Suprapubic skin (tissue), 4 donors: Measurements from ENCODE around the gene NEDD1. TPM values are rescaled to one million over a fixed set of nuclear protein-coding genes. Genes with fewer than 3 reads are reported as not detected.

Source experiments
- DNase-seq, 2 donors: peaks; one replicate each; pipeline ENCODE4 v3.0.0-alpha.2; 2019; ENCODE audit warnings: low spot score in 2 of 2
- H3K27ac ChIP-seq: fragments of 200-600 bp; sonication (generic); one replicate; pipeline ENCODE4 v1.5.1; 2019
- H3K27me3 ChIP-seq: fragments of 200-600 bp; sonication (generic); one replicate; pipeline ENCODE4 v1.5.1; 2019
- H3K36me3 ChIP-seq: fragments of 200-600 bp; sonication (generic); one replicate; pipeline ENCODE4 v1.5.1; 2019
- H3K4me1 ChIP-seq: fragments of 200-600 bp; sonication (generic); one replicate; pipeline ENCODE4 v1.5.1; 2019
- H3K4me3 ChIP-seq: fragments of 200-600 bp; sonication (generic); one replicate; pipeline ENCODE4 v1.5.1; 2019; ENCODE audit warnings: mild to moderate bottlenecking
- H3K9me3 ChIP-seq: fragments of 200-600 bp; sonication (generic); one replicate; pipeline ENCODE4 v1.5.1; 2019
- EP300 ChIP-seq: sonication (generic); formaldehyde crosslinking; IDR thresholded peaks from one replicate; pipeline ENCODE4 v1.6.1; 2017; ENCODE audit warnings: antibody characterized with exemption
- POLR2A ChIP-seq, 2 donors: fragments of 450-650 bp; IDR thresholded peaks; one replicate each; pipeline ENCODE4 v1.6.1; 2017; ENCODE audit warnings: antibody characterized with exemption in 2 of 2, mild to moderate bottlenecking in 2 of 2, moderate library complexity in 2 of 2
- POLR2AphosphoS5 ChIP-seq, 3 donors: sonication (generic); formaldehyde crosslinking; IDR thresholded peaks; one replicate each; pipeline ENCODE4 v1.6.1; 2017; ENCODE audit warnings: antibody characterized with exemption in 3 of 3
- WGBS: methylation state at CpG from one replicate; pipeline ENCODE4 v1.1.5; 2018; 5-methylcytosine and 5-hydroxymethylcytosine counted together
- total RNA-seq, 4 donors: library from RNA; depleted of rRNA; stranded (reverse); fragments of >200 nt; gene quantifications; one replicate each; pipeline ENCODE4 v1.1.0, GENCODE V29; 2016
- TF ChIP-seq, protein P1 (sequence below), 2 donors: fragments of 200-600 bp in 1 of 2; fragments of 450-650 bp in 1 of 2; sonication (generic) in 1 of 2; IDR thresholded peaks; one replicate each; pipeline ENCODE4 v1.5.1; 2016 to 2019; ENCODE audit warnings: antibody characterized with exemption in 2 of 2, mild to moderate bottlenecking in 1 of 2, moderate library complexity in 1 of 2

Gene NEDD1
- total RNA-seq, 4 donors from 2014 or later, result 11.8 to 16.3 (median 14.5) TPM

DNA sequence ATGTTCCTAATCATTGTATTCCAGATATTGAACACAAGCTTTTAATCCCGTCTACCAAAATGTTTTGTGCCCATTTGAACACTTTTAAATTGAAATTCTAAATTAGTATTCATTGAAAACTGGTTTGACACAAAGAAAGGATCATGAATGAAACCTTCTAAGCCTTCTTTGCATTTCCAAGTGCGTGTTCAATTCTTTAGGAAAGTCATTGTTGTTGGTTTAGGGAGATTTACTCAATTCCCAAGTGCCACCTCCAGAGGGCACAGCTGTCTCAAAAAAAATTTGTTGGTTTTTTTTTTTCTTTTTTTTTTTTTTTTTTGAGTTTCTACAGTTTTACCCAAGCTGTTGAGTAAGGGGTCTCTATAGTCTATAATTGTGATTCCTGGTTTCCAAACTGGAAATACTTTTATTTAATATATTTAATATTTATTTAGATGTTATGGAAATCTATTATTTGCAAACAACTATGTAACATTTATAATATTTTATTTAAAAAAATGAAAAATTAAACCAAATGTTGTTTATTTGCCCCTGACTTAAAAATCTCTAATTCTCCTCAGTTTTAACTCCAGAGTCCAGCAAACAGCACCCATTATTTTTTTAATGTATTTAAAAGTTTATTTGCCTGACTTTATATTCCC, 79.9 kb downstream of the NEDD1 start:
- Histone ChIP-seq H3K36me3 (no peaks in the 10 kb centered on the region), H3K27ac (no peak overlapping the region), H3K4me1 (peaks cover 7% of the 10 kb centered on the region), H3K4me3 (no peak overlapping the region), H3K27me3 (peaks cover 7% of the 10 kb centered on the region), H3K9me3 (no peaks in the 10 kb centered on the region)
- 39% methylated on average over 2 of the region's 2 CpGs for WGBS
- TF ChIP-seq POLR2AphosphoS5 (IDR thresholded peaks at IDR 0.05) (no peak), POLR2A (IDR thresholded peaks at IDR 0.05) (no peak), EP300 (no peak)
- TF ChIP-seq, protein P1, sequence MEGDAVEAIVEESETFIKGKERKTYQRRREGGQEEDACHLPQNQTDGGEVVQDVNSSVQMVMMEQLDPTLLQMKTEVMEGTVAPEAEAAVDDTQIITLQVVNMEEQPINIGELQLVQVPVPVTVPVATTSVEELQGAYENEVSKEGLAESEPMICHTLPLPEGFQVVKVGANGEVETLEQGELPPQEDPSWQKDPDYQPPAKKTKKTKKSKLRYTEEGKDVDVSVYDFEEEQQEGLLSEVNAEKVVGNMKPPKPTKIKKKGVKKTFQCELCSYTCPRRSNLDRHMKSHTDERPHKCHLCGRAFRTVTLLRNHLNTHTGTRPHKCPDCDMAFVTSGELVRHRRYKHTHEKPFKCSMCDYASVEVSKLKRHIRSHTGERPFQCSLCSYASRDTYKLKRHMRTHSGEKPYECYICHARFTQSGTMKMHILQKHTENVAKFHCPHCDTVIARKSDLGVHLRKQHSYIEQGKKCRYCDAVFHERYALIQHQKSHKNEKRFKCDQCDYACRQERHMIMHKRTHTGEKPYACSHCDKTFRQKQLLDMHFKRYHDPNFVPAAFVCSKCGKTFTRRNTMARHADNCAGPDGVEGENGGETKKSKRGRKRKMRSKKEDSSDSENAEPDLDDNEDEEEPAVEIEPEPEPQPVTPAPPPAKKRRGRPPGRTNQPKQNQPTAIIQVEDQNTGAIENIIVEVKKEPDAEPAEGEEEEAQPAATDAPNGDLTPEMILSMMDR (IDR thresholded peaks at IDR 0.05), result no peak
- no peak for DNase-seq

GRCh38 chr12:96988919-96989318, 81.9 kb downstream of the NEDD1 start:
- DNase-seq, result no peak
- Histone ChIP-seq H3K9me3 (no peaks in the 10 kb centered on the region), H3K27me3 (peaks cover 7% of the 10 kb centered on the region), H3K27ac (no peak overlapping the region), H3K36me3 (no peaks in the 10 kb centered on the region), H3K4me3 (no peak overlapping the region), H3K4me1 (peaks cover 7% of the 10 kb centered on the region)
- WGBS, result 87% methylated on average over 3 of the region's 3 CpGs
- TF ChIP-seq, protein P1 (IDR thresholded peaks at IDR 0.05), result no peak
- TF ChIP-seq POLR2A (IDR thresholded peaks at IDR 0.05) (no peak), EP300 (no peak), POLR2AphosphoS5 (IDR thresholded peaks at IDR 0.05) (no peak)

DNA sequence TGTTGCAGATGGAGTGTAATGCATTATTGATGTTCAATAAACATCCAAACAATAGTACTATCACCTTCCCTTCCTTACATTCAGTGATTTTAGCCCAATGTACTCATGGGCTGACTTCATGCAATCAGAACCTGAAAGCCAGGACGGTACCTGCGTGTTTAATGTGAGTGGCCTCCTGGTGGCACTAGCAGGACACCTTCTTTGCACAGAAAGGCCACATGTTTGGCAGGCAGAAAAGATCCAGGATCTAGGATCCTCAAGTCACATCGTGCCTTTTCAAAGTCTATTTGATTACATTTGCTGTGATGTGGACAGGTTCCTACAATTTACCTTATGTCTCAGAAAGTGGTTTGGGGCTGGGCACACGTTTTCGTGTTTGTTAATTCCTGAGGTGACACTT, 82.9 kb downstream of the NEDD1 start:
- Histone ChIP-seq H3K27me3 (peaks cover 4% of the 10 kb centered on the region), H3K9me3 (no peaks in the 10 kb centered on the region), H3K4me1 (peaks cover 7% of the 10 kb centered on the region), H3K27ac (no peak overlapping the region), H3K4me3 (no peak overlapping the region), H3K36me3 (no peaks in the 10 kb centered on the region)
- DNase-seq, result no peak
- no peak for TF ChIP-seq EP300
- TF ChIP-seq, protein P1 (IDR thresholded peaks at IDR 0.05), result peak in 1 of 2 donors; percentile 6
- WGBS, result 58% methylated on average over 5 of the region's 5 CpGs

- no peaks in the 10 kb centered on the region for H3K36me3 ChIP-seq
- H3K9me3 ChIP-seq, result no peaks in the 10 kb centered on the region
- no peak overlapping the region for H3K27ac ChIP-seq
- no peak for DNase-seq
- no peak overlapping the region for H3K4me3 ChIP-seq
- 58% methylated on average over 5 of the region's 5 CpGs for WGBS
- H3K4me1 ChIP-seq, result no peaks in the 10 kb centered on the region
- no peak for TF ChIP-seq POLR2AphosphoS5 (IDR thresholded peaks at IDR 0.05)
- TF ChIP-seq, protein P1 (IDR thresholded peaks at IDR 0.05), result no peak
- no peak for TF ChIP-seq POLR2A (IDR thresholded peaks at IDR 0.05)
- TF ChIP-seq EP300, result no peak
- no peaks in the 10 kb centered on the region for H3K27me3 ChIP-seq
Observed at GRCh38 chr12:96994900-96995299, 87.8 kb downstream of the NEDD1 start.

- no peak for TF ChIP-seq POLR2AphosphoS5 (IDR thresholded peaks at IDR 0.05)
- TF ChIP-seq EP300, result no peak
- TF ChIP-seq, protein P1 (IDR thresholded peaks at IDR 0.05), result no peak
- no peak for TF ChIP-seq POLR2A (IDR thresholded peaks at IDR 0.05)
- H3K27ac ChIP-seq, result no peak overlapping the region
- H3K4me3 ChIP-seq, result no peak overlapping the region
- no peak for DNase-seq
- no peaks in the 10 kb centered on the region for H3K9me3 ChIP-seq
- no peaks in the 10 kb centered on the region for H3K36me3 ChIP-seq
- H3K4me1 ChIP-seq, result no peaks in the 10 kb centered on the region
- 77% methylated on average over 6 of the region's 6 CpGs for WGBS
- H3K27me3 ChIP-seq, result no peaks in the 10 kb centered on the region
Observed at GRCh38 chr12:96995861-96996260, 88.8 kb downstream of the NEDD1 start.
